Neural cell (in vitro differentiated cells): Measurements from ENCODE around the gene NDUFS3.

Experiments used
- CTCF ChIP-seq: fragments of 450-650 bp; IDR thresholded peaks from 2 replicates; pipeline ENCODE4 v1.5.1; 2014; ENCODE audit warnings: antibody characterized with exemption, mild to moderate bottlenecking, moderate library complexity; ENCODE audit not compliant: poor library complexity, severe bottlenecking
- EZH2 ChIP-seq: fragments of 200-600, 300-800 bp; shearing (Covaris generic), sonication (generic); IDR thresholded peaks from 2 replicates; pipeline ENCODE4 v1.6.1; 2014; ENCODE audit warnings: antibody characterized with exemption, low read length, borderline replicate concordance, mild to moderate bottlenecking; ENCODE audit not compliant: insufficient read depth, poor library complexity, severe bottlenecking
- POLR2AphosphoS5 ChIP-seq: IDR thresholded peaks from 2 replicates; pipeline ENCODE4 v1.6.1; 2012
- REST ChIP-seq: IDR thresholded peaks from 2 replicates; pipeline ENCODE4 v1.6.1; 2012; ENCODE audit warnings: borderline replicate concordance

GRCh38 chr11:47603295-47603694 lies 24.4 kb downstream of the NDUFS3 start:
- TF ChIP-seq CTCF (no peak), POLR2AphosphoS5 (no peak), REST (no peak), EZH2 (no peak)
